Measurements from ENCODE around the gene STIP1.

DNA sequence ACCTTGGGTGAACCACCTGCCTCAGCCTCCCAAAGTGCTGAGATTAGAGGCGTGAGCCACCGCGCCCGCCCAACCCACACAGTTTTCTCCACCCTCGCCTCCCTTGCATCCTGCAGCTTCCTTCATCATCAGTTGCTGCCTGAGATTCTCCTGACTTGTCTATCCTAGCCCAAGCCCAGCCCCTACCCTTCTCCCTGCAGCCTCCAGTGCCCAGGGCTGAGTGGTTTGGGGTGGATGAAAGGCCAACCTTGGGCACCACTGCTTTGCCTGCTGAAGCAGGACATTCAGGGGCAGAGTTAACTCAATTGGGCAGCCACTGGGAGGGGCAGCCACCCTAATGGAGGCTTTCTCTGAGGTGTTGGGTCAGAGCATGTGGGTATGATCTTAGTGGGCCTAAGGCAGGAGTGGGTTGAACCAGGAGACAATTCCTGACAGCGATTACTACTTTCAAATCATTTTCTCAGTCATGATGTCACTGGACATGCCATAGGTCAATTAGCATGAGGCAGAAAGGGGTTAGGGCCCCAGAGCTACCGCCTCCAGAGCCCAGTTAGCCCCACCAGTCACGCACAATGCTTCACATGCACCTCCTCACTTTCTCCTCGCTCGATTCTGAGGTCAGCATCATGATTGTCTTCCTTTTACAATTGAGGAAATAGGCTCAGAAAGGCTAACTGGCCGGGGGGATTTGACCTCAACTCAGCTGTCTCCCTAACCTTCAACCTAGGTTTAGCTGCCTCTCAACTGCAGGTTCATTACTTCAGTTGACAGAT lies 53.9 kb downstream of the STIP1 start:
- TF ChIP-seq, protein P1, sequence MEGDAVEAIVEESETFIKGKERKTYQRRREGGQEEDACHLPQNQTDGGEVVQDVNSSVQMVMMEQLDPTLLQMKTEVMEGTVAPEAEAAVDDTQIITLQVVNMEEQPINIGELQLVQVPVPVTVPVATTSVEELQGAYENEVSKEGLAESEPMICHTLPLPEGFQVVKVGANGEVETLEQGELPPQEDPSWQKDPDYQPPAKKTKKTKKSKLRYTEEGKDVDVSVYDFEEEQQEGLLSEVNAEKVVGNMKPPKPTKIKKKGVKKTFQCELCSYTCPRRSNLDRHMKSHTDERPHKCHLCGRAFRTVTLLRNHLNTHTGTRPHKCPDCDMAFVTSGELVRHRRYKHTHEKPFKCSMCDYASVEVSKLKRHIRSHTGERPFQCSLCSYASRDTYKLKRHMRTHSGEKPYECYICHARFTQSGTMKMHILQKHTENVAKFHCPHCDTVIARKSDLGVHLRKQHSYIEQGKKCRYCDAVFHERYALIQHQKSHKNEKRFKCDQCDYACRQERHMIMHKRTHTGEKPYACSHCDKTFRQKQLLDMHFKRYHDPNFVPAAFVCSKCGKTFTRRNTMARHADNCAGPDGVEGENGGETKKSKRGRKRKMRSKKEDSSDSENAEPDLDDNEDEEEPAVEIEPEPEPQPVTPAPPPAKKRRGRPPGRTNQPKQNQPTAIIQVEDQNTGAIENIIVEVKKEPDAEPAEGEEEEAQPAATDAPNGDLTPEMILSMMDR (IDR thresholded peaks at IDR 0.05; ENCODE audit: low read length), result no peak
- TF ChIP-seq EZH2 (optimal IDR thresholded peaks at IDR 0.05; ENCODE audit: low read depth, low read length), result no peak
- TF ChIP-seq EZH2phosphoT487 (IDR thresholded peaks at IDR 0.05; ENCODE audit: low read length), result no peak

Data from MM.1S (cell line).